C4-2B (cell line): Measurements from ENCODE around the gene ITGAX.

ENCODE experiments used
- H3K27ac ChIP-seq: fragments of 450-650 bp; 2 replicates; pipeline ENCODE4 v1.5.1; 2017
- ZFX ChIP-seq: fragments of 450-650 bp; IDR thresholded peaks from 2 replicates; pipeline ENCODE4 v1.6.1; 2017
- TF ChIP-seq, protein P1 (sequence below): fragments of 450-650 bp; conservative IDR thresholded peaks from 2 replicates; pipeline ENCODE4 v1.5.1; 2017; ENCODE audit warnings: mild to moderate bottlenecking

Gene ITGAX

DNA sequence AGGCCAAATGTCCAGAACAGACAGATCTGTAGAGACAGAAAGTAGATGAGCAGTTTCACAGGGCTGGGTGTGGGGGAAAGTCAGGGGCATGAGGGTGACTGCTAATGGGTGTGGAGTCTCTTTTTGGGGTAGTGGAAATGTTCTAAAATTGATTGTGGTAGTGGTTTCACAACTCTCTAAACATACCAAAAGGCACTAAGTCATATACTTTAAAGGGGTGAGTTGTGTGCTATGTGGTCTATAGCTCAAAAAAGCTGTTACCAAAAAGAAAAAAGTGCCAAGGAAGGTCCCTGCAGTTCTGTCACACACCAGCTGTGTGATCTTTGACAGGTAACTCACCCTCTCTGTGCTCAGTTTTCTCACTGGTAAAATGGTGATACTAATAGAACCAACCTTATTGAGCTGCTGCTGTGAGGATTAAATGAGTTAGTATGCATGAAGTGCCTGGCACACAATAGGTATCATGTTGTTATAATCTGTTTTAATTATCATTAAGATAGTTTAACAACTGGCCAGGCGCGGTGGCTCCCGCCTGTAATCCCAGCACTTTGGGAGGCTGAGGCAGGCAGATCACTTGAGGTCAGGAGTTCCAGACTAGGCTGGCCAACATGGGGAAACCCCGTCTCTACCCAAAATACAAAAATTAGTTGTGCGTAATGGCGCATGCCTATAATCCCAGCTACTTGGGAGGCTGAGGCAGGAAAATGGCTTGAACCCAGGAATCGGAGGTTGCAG is 10.3 kb downstream of the ITGAX start:
- TF ChIP-seq, protein P1, sequence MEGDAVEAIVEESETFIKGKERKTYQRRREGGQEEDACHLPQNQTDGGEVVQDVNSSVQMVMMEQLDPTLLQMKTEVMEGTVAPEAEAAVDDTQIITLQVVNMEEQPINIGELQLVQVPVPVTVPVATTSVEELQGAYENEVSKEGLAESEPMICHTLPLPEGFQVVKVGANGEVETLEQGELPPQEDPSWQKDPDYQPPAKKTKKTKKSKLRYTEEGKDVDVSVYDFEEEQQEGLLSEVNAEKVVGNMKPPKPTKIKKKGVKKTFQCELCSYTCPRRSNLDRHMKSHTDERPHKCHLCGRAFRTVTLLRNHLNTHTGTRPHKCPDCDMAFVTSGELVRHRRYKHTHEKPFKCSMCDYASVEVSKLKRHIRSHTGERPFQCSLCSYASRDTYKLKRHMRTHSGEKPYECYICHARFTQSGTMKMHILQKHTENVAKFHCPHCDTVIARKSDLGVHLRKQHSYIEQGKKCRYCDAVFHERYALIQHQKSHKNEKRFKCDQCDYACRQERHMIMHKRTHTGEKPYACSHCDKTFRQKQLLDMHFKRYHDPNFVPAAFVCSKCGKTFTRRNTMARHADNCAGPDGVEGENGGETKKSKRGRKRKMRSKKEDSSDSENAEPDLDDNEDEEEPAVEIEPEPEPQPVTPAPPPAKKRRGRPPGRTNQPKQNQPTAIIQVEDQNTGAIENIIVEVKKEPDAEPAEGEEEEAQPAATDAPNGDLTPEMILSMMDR: no peak
- no peak for TF ChIP-seq ZFX
- no peak overlapping the region for H3K27ac ChIP-seq

DNA sequence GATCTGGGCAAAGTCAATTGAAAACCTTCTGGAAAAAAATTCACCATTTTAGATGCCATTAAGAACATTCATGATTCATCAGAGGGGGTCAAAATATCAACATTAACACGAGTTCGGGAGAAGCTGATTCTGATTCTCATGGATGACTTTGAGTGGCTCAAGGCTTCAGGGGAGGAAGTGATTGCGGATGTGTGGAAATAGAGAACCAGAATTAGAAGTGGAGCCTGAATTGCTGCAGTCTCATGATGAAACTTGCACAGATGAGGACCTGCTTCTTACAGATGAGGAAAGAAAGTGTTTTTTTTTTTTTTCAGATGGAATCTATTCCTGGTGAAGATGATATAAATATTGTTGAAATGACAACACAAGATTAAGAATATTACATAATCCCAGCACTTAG is 12.9 kb downstream of the ITGAX start:
- TF ChIP-seq ZFX: no peak
- TF ChIP-seq, protein P1: no peak
- H3K27ac ChIP-seq: no peak overlapping the region

DNA sequence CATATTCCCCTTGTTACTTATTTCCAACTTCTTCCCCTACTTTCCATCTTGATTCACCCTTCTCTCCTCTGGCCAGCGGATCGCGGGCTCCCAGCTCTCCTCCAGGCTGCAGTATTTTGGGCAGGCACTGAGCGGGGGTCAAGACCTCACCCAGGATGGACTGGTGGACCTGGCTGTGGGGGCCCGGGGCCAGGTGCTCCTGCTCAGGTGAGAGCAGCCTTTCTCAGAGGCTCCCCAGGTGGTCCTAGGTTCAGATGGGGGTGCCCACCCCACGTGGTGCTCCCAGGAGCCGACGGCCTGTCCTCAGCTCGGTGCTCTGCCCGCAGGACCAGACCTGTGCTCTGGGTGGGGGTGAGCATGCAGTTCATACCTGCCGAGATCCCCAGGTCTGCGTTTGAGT is 16.0 kb downstream of the ITGAX start:
- H3K27ac ChIP-seq: no peak overlapping the region
- TF ChIP-seq, protein P1: no peak
- TF ChIP-seq ZFX: no peak

DNA sequence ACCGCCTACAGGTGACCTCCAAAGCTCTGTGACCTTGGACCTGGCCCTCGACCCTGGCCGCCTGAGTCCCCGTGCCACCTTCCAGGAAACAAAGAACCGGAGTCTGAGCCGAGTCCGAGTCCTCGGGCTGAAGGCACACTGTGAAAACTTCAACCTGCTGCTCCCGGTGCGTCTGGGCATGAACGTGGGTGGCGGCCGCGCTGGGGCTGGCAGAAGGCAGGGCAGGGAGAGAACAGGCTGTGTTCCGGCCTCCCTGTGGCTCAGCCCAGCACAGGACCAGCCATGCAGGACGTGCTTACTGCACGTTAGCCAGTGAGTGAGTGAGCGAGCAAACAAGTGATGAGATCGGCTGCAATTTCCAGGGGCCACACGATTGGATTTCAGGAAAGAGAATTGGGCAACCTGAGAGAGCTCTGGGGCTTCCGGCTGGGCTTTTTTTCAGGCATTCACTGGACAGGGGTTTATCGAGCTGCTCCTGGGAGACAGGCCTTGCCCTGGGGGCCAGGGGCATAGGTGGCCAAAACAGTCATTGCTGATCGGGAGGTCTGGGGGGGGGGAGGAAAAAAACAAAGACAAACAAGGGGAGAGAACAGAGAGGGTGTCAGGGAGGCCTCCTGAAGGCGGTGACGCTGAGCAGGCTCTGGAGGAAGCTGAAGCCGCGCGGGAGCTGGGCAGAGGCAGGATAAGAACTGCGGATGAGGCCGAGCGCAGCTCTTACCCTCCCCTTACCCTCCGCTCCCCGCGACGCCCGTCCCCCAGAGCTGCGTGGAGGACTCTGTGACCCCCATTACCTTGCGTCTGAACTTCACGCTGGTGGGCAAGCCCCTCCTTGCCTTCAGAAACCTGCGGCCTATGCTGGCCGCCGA is 16.9 kb downstream of the ITGAX start:
- no peak overlapping the region for H3K27ac ChIP-seq
- TF ChIP-seq ZFX: no peak
- TF ChIP-seq, protein P1: no peak

DNA sequence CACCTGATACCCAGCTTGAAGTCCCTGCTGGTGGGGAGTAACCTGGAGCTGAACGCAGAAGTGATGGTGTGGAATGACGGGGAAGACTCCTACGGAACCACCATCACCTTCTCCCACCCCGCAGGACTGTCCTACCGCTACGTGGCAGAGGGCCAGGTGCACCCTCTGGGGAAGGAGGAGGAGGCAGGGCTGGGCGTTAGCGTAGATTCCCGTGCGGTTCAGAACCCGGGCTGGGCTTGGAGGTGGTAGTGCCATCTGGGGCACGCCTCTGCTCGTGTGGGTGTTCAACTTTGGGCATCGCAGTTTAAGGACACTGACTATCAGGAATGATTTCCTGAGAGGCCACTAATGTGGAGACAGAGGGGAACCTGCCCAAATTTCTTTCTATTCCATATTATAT is 18.3 kb downstream of the ITGAX start:
- TF ChIP-seq, protein P1: no peak
- H3K27ac ChIP-seq: no peak overlapping the region

DNA sequence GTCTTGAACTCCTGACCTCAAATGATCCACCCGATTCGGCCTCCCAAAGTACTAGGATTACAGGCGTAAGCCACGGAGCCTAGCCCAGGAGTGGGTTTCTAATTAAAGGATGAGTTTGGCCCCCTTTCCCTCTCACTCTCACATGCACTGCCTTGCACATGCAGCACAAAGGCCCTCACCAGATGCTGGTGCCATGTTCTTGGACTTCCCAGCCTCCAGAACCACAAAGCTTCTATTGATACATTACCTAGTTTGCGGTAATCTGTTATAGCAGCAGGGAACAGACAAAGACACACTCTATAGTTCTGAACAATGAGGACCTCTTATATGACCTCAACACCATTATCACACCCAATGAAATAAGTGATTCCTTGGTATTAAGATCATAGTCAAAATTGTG is 20.3 kb downstream of the ITGAX start:
- TF ChIP-seq ZFX: no peak
- TF ChIP-seq, protein P1: no peak
- H3K27ac ChIP-seq: no peak overlapping the region

DNA sequence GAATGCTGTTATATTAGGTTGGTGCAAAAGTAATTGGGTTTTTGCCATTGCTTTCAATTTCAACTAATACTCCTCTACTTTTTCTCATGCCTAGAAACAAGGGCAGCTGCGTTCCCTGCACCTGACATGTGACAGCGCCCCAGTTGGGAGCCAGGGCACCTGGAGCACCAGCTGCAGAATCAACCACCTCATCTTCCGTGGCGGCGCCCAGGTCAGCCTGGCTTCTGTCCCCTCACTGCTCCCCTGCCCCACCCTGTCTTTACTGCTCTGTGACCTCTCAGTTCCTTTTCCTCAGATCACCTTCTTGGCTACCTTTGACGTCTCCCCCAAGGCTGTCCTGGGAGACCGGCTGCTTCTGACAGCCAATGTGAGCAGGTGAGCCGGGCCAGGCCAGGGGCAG is 21.7 kb downstream of the ITGAX start:
- H3K27ac ChIP-seq: no peak overlapping the region

More for the DNA sequence above, 21.7 kb downstream of the ITGAX start:
- TF ChIP-seq, protein P1: no peak
- TF ChIP-seq ZFX: no peak
